Central memory CD8-positive, alpha-beta T cell (primary cell): ENCODE data around the gene SLC44A3.

Source experiments
- ATAC-seq: fragments of 150-1000 bp; cut with Tn5 transposase; replicated peaks from 2 replicates; pipeline ENCODE4 v1.10.0; 2022; ENCODE audit warnings: mild to moderate bottlenecking, moderate FRiP score, moderate number of reproducible peaks; ENCODE audit not compliant: poor library complexity, severe bottlenecking; ENCODE audit errors: extremely low read depth
- DNase-seq, 2 donors: peaks; one replicate each; pipeline ENCODE4 v3.0.0; 2021; ENCODE audit warnings: low spot score in 2 of 2
- H3K27ac Mint-ChIP-seq: one replicate; pipeline ENCODE4 v1.8.0; 2022; ENCODE audit warnings: low read depth, mild to moderate bottlenecking, moderate library complexity, mixed read lengths
- H3K27me3 Mint-ChIP-seq: one replicate; pipeline ENCODE4 v1.8.0; 2022; ENCODE audit warnings: mixed read lengths
- H3K36me3 Mint-ChIP-seq: one replicate; pipeline ENCODE4 v1.8.0; 2022; ENCODE audit warnings: mild to moderate bottlenecking, moderate library complexity, mixed read lengths; ENCODE audit not compliant: insufficient read depth
- H3K4me1 Mint-ChIP-seq: one replicate; pipeline ENCODE4 v1.8.0; 2022; ENCODE audit warnings: mixed read lengths
- H3K4me3 Mint-ChIP-seq: one replicate; pipeline ENCODE4 v1.8.0; 2022; ENCODE audit warnings: mild to moderate bottlenecking, moderate library complexity, mixed read lengths
- H3K9me3 Mint-ChIP-seq: one replicate; pipeline ENCODE4 v1.8.0; 2022; ENCODE audit warnings: mixed read lengths

Gene SLC44A3

GRCh38 chr1:94855307-94855700 is 35.1 kb downstream of the SLC44A3 start:
- no peak for ATAC-seq
- Mint-ChIP-seq H3K4me1 (no peaks in the 10 kb centered on the region), H3K27me3 (peaks cover 21% of the 10 kb centered on the region), H3K27ac (no peak overlapping the region), H3K4me3 (no peak overlapping the region), H3K36me3 (no peaks in the 10 kb centered on the region), H3K9me3 (no peaks in the 10 kb centered on the region)
- DNase-seq, result no peak

GRCh38 chr1:94856004-94856403 is 35.8 kb downstream of the SLC44A3 start:
- no peaks in the 10 kb centered on the region for H3K36me3 Mint-ChIP-seq
- H3K4me1 Mint-ChIP-seq, result no peaks in the 10 kb centered on the region
- no peak overlapping the region for H3K4me3 Mint-ChIP-seq
- no peak for DNase-seq
- ATAC-seq, result no peak
- H3K27ac Mint-ChIP-seq, result no peak overlapping the region
- peaks cover 28% of the 10 kb centered on the region for H3K27me3 Mint-ChIP-seq
- H3K9me3 Mint-ChIP-seq, result no peaks in the 10 kb centered on the region

GRCh38 chr1:94856868-94857267 is 36.7 kb downstream of the SLC44A3 start:
- no peak overlapping the region for H3K27ac Mint-ChIP-seq
- no peaks in the 10 kb centered on the region for H3K4me1 Mint-ChIP-seq
- no peak overlapping the region for H3K4me3 Mint-ChIP-seq
- no peak for DNase-seq
- no peaks in the 10 kb centered on the region for H3K36me3 Mint-ChIP-seq
- no peaks in the 10 kb centered on the region for H3K9me3 Mint-ChIP-seq
- H3K27me3 Mint-ChIP-seq, result peaks cover 30% of the 10 kb centered on the region
- ATAC-seq, result no peak

- Mint-ChIP-seq H3K27me3 (peaks cover 30% of the 10 kb centered on the region), H3K36me3 (no peaks in the 10 kb centered on the region), H3K27ac (no peak overlapping the region), H3K4me3 (no peak overlapping the region), H3K4me1 (no peaks in the 10 kb centered on the region), H3K9me3 (no peaks in the 10 kb centered on the region)
- DNase-seq, result no peak
- ATAC-seq, result no peak
These were observed 38.1 kb downstream of the SLC44A3 start for GRCh38 chr1:94858276-94858675.

- no peak overlapping the region for H3K27ac Mint-ChIP-seq
- no peak for ATAC-seq
- H3K4me1 Mint-ChIP-seq, result no peaks in the 10 kb centered on the region
- peaks cover 30% of the 10 kb centered on the region for H3K27me3 Mint-ChIP-seq
- no peaks in the 10 kb centered on the region for H3K9me3 Mint-ChIP-seq
- H3K36me3 Mint-ChIP-seq, result no peaks in the 10 kb centered on the region
- H3K4me3 Mint-ChIP-seq, result no peak overlapping the region
- no peak for DNase-seq
These were observed 39.0 kb downstream of the SLC44A3 start for GRCh38 chr1:94859174-94859573.

- Mint-ChIP-seq H3K9me3 (no peaks in the 10 kb centered on the region), H3K27ac (no peak overlapping the region), H3K27me3 (peaks cover 30% of the 10 kb centered on the region), H3K4me1 (no peaks in the 10 kb centered on the region), H3K36me3 (no peaks in the 10 kb centered on the region), H3K4me3 (no peak overlapping the region)
- no peak for DNase-seq
- ATAC-seq, result no peak
These were observed 42.6 kb downstream of the SLC44A3 start for GRCh38 chr1:94862718-94863117.

GRCh38 chr1:94863297-94863911 is 43.2 kb downstream of the SLC44A3 start:
- Mint-ChIP-seq H3K9me3 (no peaks in the 10 kb centered on the region), H3K27ac (no peak overlapping the region), H3K36me3 (no peaks in the 10 kb centered on the region), H3K4me1 (no peaks in the 10 kb centered on the region), H3K27me3 (peaks cover 28% of the 10 kb centered on the region), H3K4me3 (no peak overlapping the region)
- DNase-seq (no peak), ATAC-seq (no peak)

- H3K9me3 Mint-ChIP-seq, result no peaks in the 10 kb centered on the region
- H3K4me3 Mint-ChIP-seq, result no peak overlapping the region
- H3K36me3 Mint-ChIP-seq, result no peaks in the 10 kb centered on the region
- H3K4me1 Mint-ChIP-seq, result no peaks in the 10 kb centered on the region
- no peak overlapping the region for H3K27ac Mint-ChIP-seq
- ATAC-seq (no peak), DNase-seq (no peak)
- peaks cover 23% of the 10 kb centered on the region for H3K27me3 Mint-ChIP-seq
These were observed 43.8 kb downstream of the SLC44A3 start for GRCh38 chr1:94863919-94864318.

- DNase-seq (no peak), ATAC-seq (no peak)
- Mint-ChIP-seq H3K4me1 (no peaks in the 10 kb centered on the region), H3K27ac (no peak overlapping the region), H3K36me3 (no peaks in the 10 kb centered on the region), H3K27me3 (peaks cover 14% of the 10 kb centered on the region), H3K9me3 (no peaks in the 10 kb centered on the region), H3K4me3 (no peak overlapping the region)
These were observed 44.7 kb downstream of the SLC44A3 start for GRCh38 chr1:94864821-94865220.

- ATAC-seq, result no peak
- H3K4me3 Mint-ChIP-seq, result no peak overlapping the region
- H3K9me3 Mint-ChIP-seq, result no peaks in the 10 kb centered on the region
- peaks cover 8% of the 10 kb centered on the region for H3K27me3 Mint-ChIP-seq
- no peaks in the 10 kb centered on the region for H3K4me1 Mint-ChIP-seq
- H3K36me3 Mint-ChIP-seq, result no peaks in the 10 kb centered on the region
- no peak overlapping the region for H3K27ac Mint-ChIP-seq
- DNase-seq, result no peak
These were observed 45.2 kb downstream of the SLC44A3 start for GRCh38 chr1:94865360-94865759.

- H3K27me3 Mint-ChIP-seq, result no peaks in the 10 kb centered on the region
- no peaks in the 10 kb centered on the region for H3K9me3 Mint-ChIP-seq
- no peak overlapping the region for H3K27ac Mint-ChIP-seq
- ATAC-seq (no peak), DNase-seq (no peak)
- no peak overlapping the region for H3K4me3 Mint-ChIP-seq
- H3K4me1 Mint-ChIP-seq, result no peaks in the 10 kb centered on the region
- H3K36me3 Mint-ChIP-seq, result no peaks in the 10 kb centered on the region
These were observed 46.1 kb downstream of the SLC44A3 start for GRCh38 chr1:94866164-94866807.

GRCh38 chr1:94871031-94871430 is 50.9 kb downstream of the SLC44A3 start:
- Mint-ChIP-seq H3K4me3 (no peak overlapping the region), H3K4me1 (no peaks in the 10 kb centered on the region), H3K36me3 (no peaks in the 10 kb centered on the region), H3K27me3 (peaks cover 16% of the 10 kb centered on the region), H3K27ac (no peak overlapping the region), H3K9me3 (no peaks in the 10 kb centered on the region)
- ATAC-seq (no peak), DNase-seq (no peak)

GRCh38 chr1:94872771-94873495 is 52.8 kb downstream of the SLC44A3 start:
- no peak overlapping the region for H3K27ac Mint-ChIP-seq

More at GRCh38 chr1:94872771-94873495, 52.8 kb downstream of the SLC44A3 start:
- H3K27me3 Mint-ChIP-seq, result peaks cover 29% of the 10 kb centered on the region
- DNase-seq (no peak), ATAC-seq (no peak)
- H3K9me3 Mint-ChIP-seq, result no peaks in the 10 kb centered on the region
- H3K4me3 Mint-ChIP-seq, result no peak overlapping the region
- peaks cover 3% of the 10 kb centered on the region for H3K36me3 Mint-ChIP-seq
- no peaks in the 10 kb centered on the region for H3K4me1 Mint-ChIP-seq
